ENCODE measurements around the gene HES1. TPM values are rescaled to one million over a fixed set of nuclear protein-coding genes. Genes with fewer than 3 reads are reported as not detected.

HES1 gene
- total and polyA plus RNA-seq, 2 experiments from 2014 or later, result 42.7 to 60.8 TPM

- TF ChIP-seq EZH2phosphoT487 (IDR thresholded peaks at IDR 0.05; ENCODE audit: unreplicated experiment) (no peak), CREB1 (CRISPR knock-in tag; IDR thresholded peaks at IDR 0.05; ENCODE audit: low read depth) (no peak), ZNF462 (CRISPR knock-in tag; IDR thresholded peaks at IDR 0.05) (no peak), POLR2AphosphoS5 (IDR thresholded peaks at IDR 0.05; ENCODE audit: low read depth) (no peak), ZNF331 (CRISPR knock-in tag; IDR thresholded peaks at IDR 0.05; ENCODE audit: low read depth) (no peak), ETS1 (IDR thresholded peaks at IDR 0.05) (no peak), CTCF (conservative IDR thresholded peaks at IDR 0.05; ENCODE audit: low read depth in 2 of 2) (no peak), REST (IDR thresholded peaks at IDR 0.05; ENCODE audit: unreplicated experiment) (no peak), STAT1 (IDR thresholded peaks at IDR 0.05; ENCODE audit: unreplicated experiment) (no peak), ZNF114 (CRISPR knock-in tag; IDR thresholded peaks at IDR 0.05) (no peak), NANOG (IDR thresholded peaks at IDR 0.05; ENCODE audit: borderline replicate concordance) (no peak), EZH2 (IDR thresholded peaks at IDR 0.05; ENCODE audit: low read depth, unreplicated experiment) (no peak), JUNB (IDR thresholded peaks at IDR 0.05; ENCODE audit: unreplicated experiment) (no peak)
- DNase-seq (ENCODE audit: low spot score) (no peak), ATAC-seq (no peak)
- Histone ChIP-seq H4K20me1 (replicated peaks; ENCODE audit: insufficient read depth) (no peaks in the 10 kb centered on the region), H3K4me1 (ENCODE audit: insufficient read depth) (peaks cover 43% of the 10 kb centered on the region), H3K4me3 (peak overlapping the region; percentile 18; the same call in 1 of the 2 replicates), H3K4me2 (peak overlapping the region; percentile 88), H3K9me2 (ENCODE audit: insufficient read depth) (no peaks in the 10 kb centered on the region), H3K79me2 (replicated peaks; ENCODE audit: insufficient read depth) (no peaks in the 10 kb centered on the region), H3F3A (replicated peaks; ENCODE audit: low read depth) (peaks cover 5% of the 10 kb centered on the region; the same call in 1 of the 2 replicates), H2AFZ (no peak overlapping the region), H3K36me3 (ENCODE audit: insufficient read depth) (no peaks in the 10 kb centered on the region), H3K27me3 (ENCODE audit: insufficient read depth) (peaks cover 17% of the 10 kb centered on the region), H3K27ac (ENCODE audit: low read depth) (no peak overlapping the region)
- no peak overlapping the region; the same call in 2 of the 3 replicates for H3K4me3 Mint-ChIP-seq
- H3K27me3 Mint-ChIP-seq (ENCODE audit: insufficient read depth, low read depth, poor library complexity), result peaks cover 31% of the 10 kb centered on the region
- peaks cover 45% of the 10 kb centered on the region for H3K4me1 Mint-ChIP-seq
- no peaks in the 10 kb centered on the region for H3K9me3 Mint-ChIP-seq
- H3K36me3 Mint-ChIP-seq (ENCODE audit: low read depth), result no peaks in the 10 kb centered on the region; the same call in 2 of the 3 replicates
- no peak overlapping the region for H3K27ac Mint-ChIP-seq
Measured at GRCh38 chr3:194130188-194130587, 5.8 kb upstream of the HES1 start.
